ENCODE results near the gene PTGDS. TPM values are rescaled to one million over a fixed set of nuclear protein-coding genes. Genes with fewer than 3 reads are reported as not detected.

PTGDS gene
- total RNA-seq, 4 donors from 2014 or later: 10.4 to 77.9 (median 51.6) TPM

GRCh38 chr9:136978865-136979544, 1.7 kb downstream of the PTGDS start:
- no peak for DNase-seq (ENCODE audit: extremely low spot score)
- peak overlapping the region in 1 of 4 donors; percentile 18 for H3K27ac ChIP-seq (replicated peaks in 1 of 4)

GRCh38 chr9:136979769-136980587, 2.7 kb downstream of the PTGDS start:
- 87% methylated on average over 11 of the region's 26 CpGs for WGBS
- H3K4me3 ChIP-seq: no peak overlapping the region
- DNase-seq (ENCODE audit: extremely low spot score): no peak
- H3K36me3 ChIP-seq: no peaks in the 10 kb centered on the region
- TF ChIP-seq POLR2A (IDR thresholded peaks at IDR 0.05; ENCODE audit: low read depth) (no peak), EP300 (IDR thresholded peaks at IDR 0.05) (no peak), CTCF (IDR thresholded peaks at IDR 0.05) (no peak), POLR2AphosphoS5 (IDR thresholded peaks at IDR 0.05) (no peak)
- no peak overlapping the region for H3K27ac ChIP-seq (replicated peaks in 1 of 4)
- intact Hi-C loops (cut with DNase I): no loop called here
- H3K4me1 ChIP-seq: peaks cover 37 to 58% (median 52%) of the 10 kb centered on the region in 4 donors
- H3K9me3 ChIP-seq: no peaks in the 10 kb centered on the region
- peaks cover 0 to 56% (median 4%) of the 10 kb centered on the region in 4 donors for H3K27me3 ChIP-seq

More at GRCh38 chr9:136978865-136979544, 1.7 kb downstream of the PTGDS start:
- intact Hi-C loops (cut with DNase I): no loop called here
- H3K9me3 ChIP-seq: no peaks in the 10 kb centered on the region
- 44% methylated on average over 21 of the region's 41 CpGs for WGBS
- H3K4me3 ChIP-seq: no peak overlapping the region
- H3K4me1 ChIP-seq: peaks cover 30 to 57% (median 51%) of the 10 kb centered on the region in 4 donors
- no peaks in the 10 kb centered on the region for H3K36me3 ChIP-seq
- H3K27me3 ChIP-seq: peaks cover 0 to 46% (median 0%) of the 10 kb centered on the region in 4 donors
- no peak for TF ChIP-seq EP300 (IDR thresholded peaks at IDR 0.05)
- no peak for TF ChIP-seq POLR2AphosphoS5 (IDR thresholded peaks at IDR 0.05)
- TF ChIP-seq CTCF (IDR thresholded peaks at IDR 0.05): no peak
- TF ChIP-seq POLR2A (IDR thresholded peaks at IDR 0.05; ENCODE audit: low read depth): no peak

DNA sequence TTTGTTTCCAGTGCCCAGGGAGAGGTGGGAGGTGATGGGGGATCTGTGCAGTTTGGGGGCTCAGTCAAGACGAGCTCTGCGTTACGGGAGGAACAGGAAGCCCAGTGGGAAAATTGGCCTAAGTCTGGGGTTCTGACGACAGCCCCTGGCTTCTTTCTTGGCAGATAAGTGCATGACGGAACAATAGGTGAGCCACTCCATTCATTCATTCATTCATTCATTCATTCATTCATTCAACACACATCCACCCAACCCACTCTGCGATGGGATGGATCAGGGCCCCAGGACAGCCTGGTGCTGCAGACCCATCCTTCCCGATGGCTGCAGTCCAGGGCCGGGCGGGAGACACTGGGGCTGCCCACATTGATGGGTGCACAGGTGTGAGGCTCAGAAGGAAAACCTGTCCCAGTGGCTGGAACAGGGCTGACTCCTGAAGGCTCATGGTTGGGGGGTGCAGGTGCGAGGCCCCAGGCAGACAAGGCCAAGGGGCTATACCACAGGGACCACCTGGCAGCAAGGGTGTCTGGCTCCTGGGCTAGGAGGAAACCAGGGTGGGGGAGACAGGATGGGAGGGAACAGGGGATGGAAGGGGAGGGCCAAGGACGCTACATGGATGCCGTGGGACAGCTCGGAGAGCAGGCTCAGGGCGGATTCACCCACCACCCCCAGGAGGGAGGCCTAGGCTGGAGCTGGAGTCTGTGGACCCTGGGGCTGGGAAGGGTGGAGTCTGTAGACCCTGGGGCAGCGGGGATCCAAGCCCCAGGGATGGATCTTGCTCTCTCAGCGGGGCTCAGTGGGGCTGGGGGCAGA, 3.6 kb downstream of the PTGDS start:
- no peak for DNase-seq (ENCODE audit: extremely low spot score)
- Histone ChIP-seq H3K36me3 (no peaks in the 10 kb centered on the region), H3K9me3 (no peaks in the 10 kb centered on the region), H3K4me3 (no peak overlapping the region), H3K27ac (replicated peaks in 1 of 4) (peak overlapping the region in 2 of 4 donors; percentile 49 to 65), H3K4me1 (peaks cover 40 to 57% (median 52%) of the 10 kb centered on the region in 4 donors), H3K27me3 (peaks cover 0 to 65% (median 13%) of the 10 kb centered on the region in 4 donors)
- WGBS: 90% methylated on average over 13 of the region's 16 CpGs
- TF ChIP-seq EP300 (IDR thresholded peaks at IDR 0.05): no peak
- TF ChIP-seq CTCF (IDR thresholded peaks at IDR 0.05): no peak
- TF ChIP-seq POLR2A (IDR thresholded peaks at IDR 0.05; ENCODE audit: low read depth): no peak
- no peak for TF ChIP-seq POLR2AphosphoS5 (IDR thresholded peaks at IDR 0.05)
- intact Hi-C loops (cut with DNase I): no loop called here

DNA sequence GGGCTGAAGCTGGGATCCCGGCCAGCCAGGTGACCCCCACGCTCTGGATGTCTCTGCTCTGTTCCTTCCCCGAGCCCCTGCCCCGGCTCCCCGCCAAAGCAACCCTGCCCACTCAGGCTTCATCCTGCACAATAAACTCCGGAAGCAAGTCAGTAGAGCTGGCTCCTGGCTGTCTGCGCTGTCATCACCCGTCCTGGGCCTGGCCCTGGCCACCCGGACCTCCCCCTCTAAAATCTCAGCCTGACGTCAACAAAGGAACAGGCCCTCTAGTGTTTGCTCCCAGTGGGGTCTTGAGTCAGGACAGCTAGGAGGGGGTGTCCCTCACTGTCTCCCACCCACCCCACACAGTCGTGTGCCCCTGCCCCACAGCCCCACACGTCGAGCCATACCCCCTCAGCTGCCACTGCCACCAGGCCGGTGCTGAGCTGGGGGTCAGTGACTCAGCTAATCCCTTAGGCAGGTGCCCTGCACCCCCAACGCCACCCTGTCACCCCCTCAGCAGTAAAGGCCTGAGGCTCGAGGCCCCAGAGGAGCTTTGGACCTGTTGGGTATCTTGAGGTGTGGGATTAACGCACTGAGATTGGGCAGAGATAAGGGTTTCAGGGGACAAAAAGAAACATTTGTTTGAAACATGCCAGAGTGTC, 4.4 kb downstream of the PTGDS start:
- no peaks in the 10 kb centered on the region for H3K9me3 ChIP-seq
- H3K4me1 ChIP-seq: peaks cover 35 to 49% (median 43%) of the 10 kb centered on the region in 4 donors
- no peak for DNase-seq (ENCODE audit: extremely low spot score)
- 61% methylated on average over 13 of the region's 17 CpGs for WGBS
- intact Hi-C loops (cut with DNase I): no loop called here
- peaks cover 0 to 73% (median 17%) of the 10 kb centered on the region in 4 donors for H3K27me3 ChIP-seq
- H3K36me3 ChIP-seq: no peaks in the 10 kb centered on the region
- TF ChIP-seq POLR2A (IDR thresholded peaks at IDR 0.05; ENCODE audit: low read depth) (no peak), CTCF (IDR thresholded peaks at IDR 0.05) (no peak), POLR2AphosphoS5 (IDR thresholded peaks at IDR 0.05) (no peak), EP300 (IDR thresholded peaks at IDR 0.05) (no peak)
- peak overlapping the region in 2 of 4 donors; percentile 49 to 65 for H3K27ac ChIP-seq (replicated peaks in 1 of 4)
- H3K4me3 ChIP-seq: no peak overlapping the region

Measured in esophagus muscularis mucosa (tissue), 4 donors.